HepG2 (cell line): Measurements from ENCODE around the gene COASY. TPM values are rescaled to one million over a fixed set of nuclear protein-coding genes. Genes with fewer than 3 reads are reported as not detected.

Experiments
- ATF7 ChIP-seq, 2 experiments: fragments of 450-650 bp in 1 of 2; sonication (generic) in 1 of 2; formaldehyde crosslinking in 1 of 2; IDR thresholded peaks; 2 replicates each; pipeline versions ENCODE4 v1.4.0 to v1.6.1; 2016 to 2020; ENCODE audit warnings: antibody characterized with exemption in 1 of 2, mild to moderate bottlenecking in 1 of 2, missing genetic modification reagents in 1 of 2
- ATRX ChIP-seq: sonication (generic); formaldehyde crosslinking; IDR thresholded peaks from 2 replicates; pipeline ENCODE4 v1.4.0; 2020; ENCODE audit warnings: missing genetic modification reagents, borderline replicate concordance
- BRF2 ChIP-seq: sonication (generic); formaldehyde crosslinking; IDR thresholded peaks from 2 replicates; pipeline ENCODE4 v1.8.1; 2022; ENCODE audit warnings: mild to moderate bottlenecking, missing genetic modification reagents
- CBX2 ChIP-seq, 2 experiments: fragments of 200-600 bp in 1 of 2; sonication (generic); formaldehyde crosslinking in 1 of 2; IDR thresholded peaks; 2 replicates each; pipeline versions ENCODE4 v1.7.0 to v1.8.1; 2018 to 2022; ENCODE audit warnings: low read depth in 2 of 2, low read length in 1 of 2, mild to moderate bottlenecking in 1 of 2, missing genetic modification reagents in 1 of 2
- CERS6 ChIP-seq: sonication (generic); formaldehyde crosslinking; IDR thresholded peaks from 2 replicates; pipeline ENCODE4 v1.5.0; 2020; ENCODE audit warnings: missing genetic modification reagents
- FOXA3 ChIP-seq: IDR thresholded peaks from 2 replicates; pipeline ENCODE4 v1.6.1; 2016; ENCODE audit warnings: missing genetic modification reagents, missing compliant biosample characterization
- HNF4A ChIP-seq: sonication (generic); formaldehyde crosslinking; IDR thresholded peaks from 2 replicates; pipeline ENCODE4 v1.4.0; 2020; ENCODE audit warnings: missing genetic modification reagents
- KDM6A ChIP-seq: IDR thresholded peaks from 2 replicates; pipeline ENCODE4 v1.6.1; 2016; ENCODE audit warnings: low read depth
- KLF16 ChIP-seq, 2 experiments: sonication (generic) in 1 of 2; formaldehyde crosslinking in 1 of 2; IDR thresholded peaks; 2 replicates each; pipeline versions ENCODE4 v1.6.1 to v1.8.0; 2016 to 2023; ENCODE audit warnings: missing genetic modification reagents in 2 of 2, missing compliant biosample characterization in 1 of 2
- NCOA1 ChIP-seq: sonication (generic); formaldehyde crosslinking; IDR thresholded peaks from 2 replicates; pipeline ENCODE4 v1.9.0; 2021; ENCODE audit warnings: missing genetic modification reagents
- NRL ChIP-seq: sonication (generic); formaldehyde crosslinking; IDR thresholded peaks from 2 replicates; pipeline ENCODE4 v1.5.0; 2020; ENCODE audit warnings: missing genetic modification reagents, mild to moderate bottlenecking, moderate library complexity, borderline replicate concordance
- PAWR ChIP-seq: sonication (generic); formaldehyde crosslinking; IDR thresholded peaks from 2 replicates; pipeline ENCODE4 v1.4.0; 2020; ENCODE audit warnings: missing genetic modification reagents, mild to moderate bottlenecking, borderline replicate concordance
- RFXANK ChIP-seq: IDR thresholded peaks from 2 replicates; pipeline ENCODE4 v1.6.1; 2016
- SKI ChIP-seq: fragments of 450-650 bp; IDR thresholded peaks from one replicate; pipeline ENCODE4 v1.6.1; 2018; ENCODE audit warnings: mild to moderate bottlenecking; ENCODE audit not compliant: partially characterized antibody
- SNAI1 ChIP-seq: sonication (generic); formaldehyde crosslinking; IDR thresholded peaks from 2 replicates; pipeline ENCODE4 v1.5.0; 2020; ENCODE audit warnings: mild to moderate bottlenecking, missing genetic modification reagents, borderline replicate concordance
- SRY ChIP-seq: sonication (generic); formaldehyde crosslinking; IDR thresholded peaks from 2 replicates; pipeline ENCODE4 v1.8.0; 2022; ENCODE audit warnings: mild to moderate bottlenecking, missing genetic modification reagents
- TFDP2 ChIP-seq: sonication (generic); formaldehyde crosslinking; IDR thresholded peaks from 2 replicates; pipeline ENCODE4 v1.4.0; 2020; ENCODE audit warnings: missing genetic modification reagents
- ZC3H4 ChIP-seq: sonication (generic); formaldehyde crosslinking; IDR thresholded peaks from 2 replicates; pipeline ENCODE4 v1.4.0; 2020; ENCODE audit warnings: missing genetic modification reagents, borderline replicate concordance
- ZMAT3 ChIP-seq: sonication (generic); formaldehyde crosslinking; conservative IDR thresholded peaks from 2 replicates; pipeline ENCODE4 v1.7.0; 2021; ENCODE audit warnings: missing genetic modification reagents
- ZNF646 ChIP-seq: sonication (generic); formaldehyde crosslinking; IDR thresholded peaks from 2 replicates; pipeline ENCODE4 v1.9.0; 2021; ENCODE audit warnings: mild to moderate bottlenecking, missing genetic modification reagents
- ZNF891 ChIP-seq: sonication (generic); formaldehyde crosslinking; IDR thresholded peaks from 2 replicates; pipeline ENCODE4 v1.5.0; 2020; ENCODE audit warnings: mild to moderate bottlenecking, missing genetic modification reagents
- polyA plus RNA-seq, 8 experiments: library from polyadenylated mRNA; depleted of rRNA in 3 of 8; stranded (reverse) in 7 of 8; unstranded in 1 of 8; fragments of >200 nt; fragmentation: Illumina TruSeq in 4 of 8; extraction: Trizol in 4 of 8; gene quantifications; 2 replicates each; pipeline versions ENCODE4 v1.2.1 to v1.2.3, GENCODE V29; 2011 to 2016; ENCODE audit warnings: low read depth in 4 of 8, missing spikeins in 1 of 8, mixed read lengths in 1 of 8; ENCODE audit not compliant: insufficient read depth in 1 of 8
- total RNA-seq, 5 experiments: library from RNA; depleted of rRNA; stranded (reverse); fragments of >200 nt; fragmentation: Illumina TruSeq; extraction: Trizol; gene quantifications; 2 replicates each; pipeline ENCODE4 v1.2.3, GENCODE V29; 2016; ENCODE audit warnings: low read depth in 1 of 5

COASY gene
- total and polyA plus RNA-seq, 2 of the 13 experiments (the other 11 are each of a cell fraction or from before 2014, with no cell fraction given): 90.7 to 125 TPM

GRCh38 chr17:42561897-42562387 is at the start of gene COASY (continued):
- TF ChIP-seq CBX2 (IDR thresholded peaks at IDR 0.05; ENCODE audit: low read depth, low read length): no peak
- TF ChIP-seq CBX2 (CRISPR knock-in tag; IDR thresholded peaks at IDR 0.05; ENCODE audit: low read depth): no peak
- TF ChIP-seq RFXANK (CRISPR knock-in tag): no peak
- TF ChIP-seq KDM6A (CRISPR knock-in tag): no peak
- peak; percentile 69; the same call in 1 of the 2 replicates for TF ChIP-seq TFDP2
- no peak for TF ChIP-seq NCOA1 (CRISPR knock-in tag)
- peak; percentile 83; the same call in 1 of the 2 replicates for TF ChIP-seq ZMAT3 (CRISPR knock-in tag)
- TF ChIP-seq ZNF891: peak; percentile 80
- TF ChIP-seq CERS6 (CRISPR knock-in tag): no peak
- no peak for TF ChIP-seq BRF2
- no peak for TF ChIP-seq ATF7 (IDR thresholded peaks at IDR 0.05)
- TF ChIP-seq ATF7 (CRISPR knock-in tag; IDR thresholded peaks at IDR 0.05): no peak; the same call in 1 of the 2 replicates
- no peak for TF ChIP-seq SKI
- no peak for TF ChIP-seq SNAI1 (CRISPR knock-in tag)
- TF ChIP-seq SRY (CRISPR knock-in tag): no peak; the same call in none of the 2 replicates
- TF ChIP-seq ZNF646 (CRISPR knock-in tag): no peak
- TF ChIP-seq ATRX (CRISPR knock-in tag): no peak; the same call in 1 of the 2 replicates
- peak in 1 of 2 experiments; percentile 82; a peak in 2 of 4 replicates for TF ChIP-seq KLF16 (CRISPR knock-in tag; IDR thresholded peaks at IDR 0.05)
- no peak; the same call in none of the 2 replicates for TF ChIP-seq NRL
- no peak for TF ChIP-seq PAWR
- TF ChIP-seq FOXA3 (CRISPR knock-in tag): peak; percentile 81
- no peak for TF ChIP-seq ZC3H4
- TF ChIP-seq HNF4A (CRISPR knock-in tag): peak; percentile 58; the same call in 1 of the 2 replicates
